A673 (cell line): Measurements from ENCODE around the gene VSIG2. TPM values are rescaled to one million over a fixed set of nuclear protein-coding genes. Genes with fewer than 3 reads are reported as not detected.

ENCODE experiments used
- BruUV-seq: library from RNA; stranded (reverse); fragments of 400-500 nt; replicated peaks from 2 replicates; lab custom pipeline; 2021; lab: Mats Ljungman, UMichigan
- CTCF ChIA-PET: fragments of 300-600 bp; sonication (Branson Sonifier 250); formaldehyde crosslinking; loops from one replicate; lab custom pipeline; 2022; ENCODE audit warnings: antibody characterized with exemption; lab: Charles Lee
- POLR2A ChIA-PET: fragments of 300-600 bp; sonication (Branson Sonifier 250); formaldehyde crosslinking; loops from one replicate; lab custom pipeline; 2022; ENCODE audit warnings: antibody characterized with exemption; ENCODE audit not compliant: low non-redundant PET; lab: Charles Lee
- DNase-seq: peaks from one replicate; pipeline ENCODE4 v3.0.0-alpha.2; 2015; ENCODE audit warnings: low spot score
- H3K27ac ChIP-seq: fragments of 200-600 bp; sonication (generic); 2 replicates; pipeline ENCODE4 v1.5.1; 2016; ENCODE audit warnings: mixed run types, low read depth, mild to moderate bottlenecking, mixed read lengths, antibody characterized with exemption, low read length; ENCODE audit not compliant: poor library complexity, severe bottlenecking
- H3K27me3 ChIP-seq: fragments of 200-600 bp; sonication (generic); replicated peaks from 2 replicates; pipeline ENCODE4 v1.6.1; 2017; ENCODE audit warnings: mixed run types, low read depth, mild to moderate bottlenecking, mixed read lengths, antibody characterized with exemption, low read length; ENCODE audit not compliant: insufficient read depth, poor library complexity
- H3K36me3 ChIP-seq: fragments of 200-600 bp; sonication (generic); 2 replicates; pipeline ENCODE4 v1.6.1; 2016; ENCODE audit warnings: mixed run types, mild to moderate bottlenecking, mixed read lengths, antibody characterized with exemption, low read length; ENCODE audit not compliant: insufficient read depth, poor library complexity, severe bottlenecking
- H3K4me1 ChIP-seq: fragments of 200-600 bp; sonication (generic); 2 replicates; pipeline ENCODE4 v1.6.1; 2017; ENCODE audit warnings: mixed run types, mild to moderate bottlenecking, mixed read lengths, antibody characterized with exemption, low read length; ENCODE audit not compliant: insufficient read depth, poor library complexity, severe bottlenecking
- H3K4me3 ChIP-seq: fragments of 200-600 bp; sonication (generic); 2 replicates; pipeline ENCODE4 v1.5.1; 2016; ENCODE audit warnings: low read depth, mixed run types, mild to moderate bottlenecking, mixed read lengths, low read length; ENCODE audit not compliant: poor library complexity, severe bottlenecking
- H3K9me3 ChIP-seq: fragments of 200-600 bp; sonication (generic); 2 replicates; pipeline ENCODE4 v1.6.1; 2016; ENCODE audit warnings: mixed run types, low read depth, mild to moderate bottlenecking, mixed read lengths, antibody characterized with exemption, low read length; ENCODE audit not compliant: poor library complexity, severe bottlenecking
- EZH2 ChIP-seq: fragments of 200-600 bp; sonication (generic); IDR thresholded peaks from 2 replicates; pipeline ENCODE4 v1.6.1; 2017; ENCODE audit warnings: borderline replicate concordance, low read depth, mild to moderate bottlenecking, mixed read lengths, antibody characterized with exemption, low read length; ENCODE audit not compliant: poor library complexity, severe bottlenecking
- intact Hi-C: fragments of 100-400 bp; cut with micrococcal nuclease; formaldehyde crosslinking; loops from one replicate; pipeline ENCODE4 v1.10.0; 2022; ENCODE audit not compliant: unreplicated experiment
- total RNA-seq: library from RNA; stranded (reverse); gene quantifications from 2 replicates; pipeline ENCODE4 v1.2.3, GENCODE V29; 2021
- TF ChIP-seq, protein P1 (sequence below): fragments of 300-800, 200-600 bp; sonication (generic); conservative IDR thresholded peaks from 2 replicates; pipeline ENCODE4 v1.5.1; 2017; ENCODE audit warnings: low read depth, mild to moderate bottlenecking, antibody characterized with exemption, low read length, moderate library complexity, mixed read lengths

Gene VSIG2
- total RNA-seq, 1 experiment from 2014 or later = not detected

DNA sequence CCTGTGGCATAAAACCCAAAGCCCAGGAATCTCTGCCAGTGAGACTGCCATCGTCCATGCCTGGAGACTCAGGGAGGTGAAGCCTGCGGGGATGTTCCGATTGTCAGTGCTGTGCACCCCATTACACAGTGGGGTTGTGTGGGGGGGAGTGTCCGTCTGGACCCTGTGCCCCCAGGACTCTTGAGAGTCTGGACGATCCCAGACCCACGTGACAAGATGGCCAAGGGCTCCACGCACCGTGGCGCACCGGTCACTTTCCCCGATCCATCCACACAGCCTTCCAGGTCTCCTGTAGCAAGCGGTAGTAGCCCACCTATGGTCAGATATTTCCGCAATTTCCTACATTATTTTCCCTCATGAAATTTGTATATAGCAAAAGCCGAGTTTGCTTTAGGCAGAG is 33.3 kb downstream of the VSIG2 start:
- DNase-seq = no peak
- no peaks in the 10 kb centered on the region for H3K27me3 ChIP-seq
- no TSS peak for BruUV-seq
- no peak overlapping the region for H3K27ac ChIP-seq
- no peaks in the 10 kb centered on the region for H3K9me3 ChIP-seq
- H3K4me1 ChIP-seq = peaks cover 34% of the 10 kb centered on the region
- ChIA-PET POLR2A (no interaction called here), CTCF (no interaction called here)
- peak overlapping the region; percentile 36 for H3K4me3 ChIP-seq
- no peak for TF ChIP-seq EZH2
- TF ChIP-seq, protein P1, sequence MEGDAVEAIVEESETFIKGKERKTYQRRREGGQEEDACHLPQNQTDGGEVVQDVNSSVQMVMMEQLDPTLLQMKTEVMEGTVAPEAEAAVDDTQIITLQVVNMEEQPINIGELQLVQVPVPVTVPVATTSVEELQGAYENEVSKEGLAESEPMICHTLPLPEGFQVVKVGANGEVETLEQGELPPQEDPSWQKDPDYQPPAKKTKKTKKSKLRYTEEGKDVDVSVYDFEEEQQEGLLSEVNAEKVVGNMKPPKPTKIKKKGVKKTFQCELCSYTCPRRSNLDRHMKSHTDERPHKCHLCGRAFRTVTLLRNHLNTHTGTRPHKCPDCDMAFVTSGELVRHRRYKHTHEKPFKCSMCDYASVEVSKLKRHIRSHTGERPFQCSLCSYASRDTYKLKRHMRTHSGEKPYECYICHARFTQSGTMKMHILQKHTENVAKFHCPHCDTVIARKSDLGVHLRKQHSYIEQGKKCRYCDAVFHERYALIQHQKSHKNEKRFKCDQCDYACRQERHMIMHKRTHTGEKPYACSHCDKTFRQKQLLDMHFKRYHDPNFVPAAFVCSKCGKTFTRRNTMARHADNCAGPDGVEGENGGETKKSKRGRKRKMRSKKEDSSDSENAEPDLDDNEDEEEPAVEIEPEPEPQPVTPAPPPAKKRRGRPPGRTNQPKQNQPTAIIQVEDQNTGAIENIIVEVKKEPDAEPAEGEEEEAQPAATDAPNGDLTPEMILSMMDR = no peak
- intact Hi-C loops = no loop called here
- no peaks in the 10 kb centered on the region for H3K36me3 ChIP-seq

GRCh38 chr11:124717786-124718651 is 34.0 kb downstream of the VSIG2 start:
- Histone ChIP-seq H3K4me1 (peaks cover 27% of the 10 kb centered on the region), H3K36me3 (no peaks in the 10 kb centered on the region), H3K4me3 (peak overlapping the region; percentile 36), H3K27me3 (no peaks in the 10 kb centered on the region), H3K9me3 (no peaks in the 10 kb centered on the region), H3K27ac (no peak overlapping the region)
- intact Hi-C loops = no loop called here
- no peak for TF ChIP-seq EZH2
- TF ChIP-seq, protein P1 = no peak
- peak; percentile 65 for DNase-seq
- POLR2A ChIA-PET = no interaction called here
- no TSS peak for BruUV-seq
- CTCF ChIA-PET = no interaction called here

- no peak for DNase-seq
- no peaks in the 10 kb centered on the region for H3K36me3 ChIP-seq
- ChIA-PET CTCF (no interaction called here), POLR2A (no interaction called here)
- no TSS peak for BruUV-seq
- no peak overlapping the region for H3K4me3 ChIP-seq
- no peak overlapping the region for H3K27ac ChIP-seq
- H3K27me3 ChIP-seq = no peaks in the 10 kb centered on the region
- peaks cover 22% of the 10 kb centered on the region for H3K4me1 ChIP-seq
- TF ChIP-seq EZH2 = no peak
- TF ChIP-seq, protein P1 = no peak
- no peaks in the 10 kb centered on the region for H3K9me3 ChIP-seq
- intact Hi-C loops = no loop called here
These were observed 34.7 kb downstream of the VSIG2 start for GRCh38 chr11:124717421-124717785.
